ENCODE results near the gene DNLZ. TPM values are rescaled to one million over a fixed set of nuclear protein-coding genes. Genes with fewer than 3 reads are reported as not detected.
A peak's percentile ranks its signal among the peaks of the same experiment; 100 is the strongest.

DNLZ gene
- total RNA-seq, 4 donors from 2014 or later, result 37.9 to 65.1 (median 54.3) TPM

GRCh38 chr9:136366826-136367225, 3.3 kb upstream of the DNLZ start:
- no peak for ATAC-seq
- H3K36me3 ChIP-seq, result no peaks in the 10 kb centered on the region
- H3K27ac ChIP-seq, result no peak overlapping the region
- in situ Hi-C loops (cut with MboI; ENCODE audit: low sequenced_read_pairs in 4 of 4), result no loop called here
- no peak for DNase-seq
- H3K27me3 ChIP-seq, result no peaks in the 10 kb centered on the region
- no peaks in the 10 kb centered on the region for H3K9me3 ChIP-seq
- peaks cover 7 to 9% of the 10 kb centered on the region in 2 donors for H3K4me1 ChIP-seq
- H3K4me3 ChIP-seq, result no peak overlapping the region
- intact Hi-C loops (cut with DNase I; ENCODE audit: low total_unique reads), result no loop called here
- TF ChIP-seq POLR2A (IDR thresholded peaks at IDR 0.05), result no peak
- TF ChIP-seq, protein P1, sequence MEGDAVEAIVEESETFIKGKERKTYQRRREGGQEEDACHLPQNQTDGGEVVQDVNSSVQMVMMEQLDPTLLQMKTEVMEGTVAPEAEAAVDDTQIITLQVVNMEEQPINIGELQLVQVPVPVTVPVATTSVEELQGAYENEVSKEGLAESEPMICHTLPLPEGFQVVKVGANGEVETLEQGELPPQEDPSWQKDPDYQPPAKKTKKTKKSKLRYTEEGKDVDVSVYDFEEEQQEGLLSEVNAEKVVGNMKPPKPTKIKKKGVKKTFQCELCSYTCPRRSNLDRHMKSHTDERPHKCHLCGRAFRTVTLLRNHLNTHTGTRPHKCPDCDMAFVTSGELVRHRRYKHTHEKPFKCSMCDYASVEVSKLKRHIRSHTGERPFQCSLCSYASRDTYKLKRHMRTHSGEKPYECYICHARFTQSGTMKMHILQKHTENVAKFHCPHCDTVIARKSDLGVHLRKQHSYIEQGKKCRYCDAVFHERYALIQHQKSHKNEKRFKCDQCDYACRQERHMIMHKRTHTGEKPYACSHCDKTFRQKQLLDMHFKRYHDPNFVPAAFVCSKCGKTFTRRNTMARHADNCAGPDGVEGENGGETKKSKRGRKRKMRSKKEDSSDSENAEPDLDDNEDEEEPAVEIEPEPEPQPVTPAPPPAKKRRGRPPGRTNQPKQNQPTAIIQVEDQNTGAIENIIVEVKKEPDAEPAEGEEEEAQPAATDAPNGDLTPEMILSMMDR (IDR thresholded peaks at IDR 0.05 in 4 of 5, conservative IDR thresholded peaks at IDR 0.05 in 1 of 5), result no peak

GRCh38 chr9:136365775-136366222, 2.3 kb upstream of the DNLZ start:
- H3K4me3 ChIP-seq, result no peak overlapping the region
- intact Hi-C loops (cut with DNase I; ENCODE audit: low total_unique reads), result no loop called here
- H3K27me3 ChIP-seq, result no peaks in the 10 kb centered on the region
- no peaks in the 10 kb centered on the region for H3K9me3 ChIP-seq
- H3K4me1 ChIP-seq, result peaks cover 7 to 9% of the 10 kb centered on the region in 2 donors
- ATAC-seq (no peak), DNase-seq (no peak)
- TF ChIP-seq, protein P1 (IDR thresholded peaks at IDR 0.05 in 4 of 5, conservative IDR thresholded peaks at IDR 0.05 in 1 of 5), result no peak
- no peaks in the 10 kb centered on the region for H3K36me3 ChIP-seq
- in situ Hi-C loops (cut with MboI; ENCODE audit: low sequenced_read_pairs in 4 of 4), result no loop called here
- H3K27ac ChIP-seq, result no peak overlapping the region

DNA sequence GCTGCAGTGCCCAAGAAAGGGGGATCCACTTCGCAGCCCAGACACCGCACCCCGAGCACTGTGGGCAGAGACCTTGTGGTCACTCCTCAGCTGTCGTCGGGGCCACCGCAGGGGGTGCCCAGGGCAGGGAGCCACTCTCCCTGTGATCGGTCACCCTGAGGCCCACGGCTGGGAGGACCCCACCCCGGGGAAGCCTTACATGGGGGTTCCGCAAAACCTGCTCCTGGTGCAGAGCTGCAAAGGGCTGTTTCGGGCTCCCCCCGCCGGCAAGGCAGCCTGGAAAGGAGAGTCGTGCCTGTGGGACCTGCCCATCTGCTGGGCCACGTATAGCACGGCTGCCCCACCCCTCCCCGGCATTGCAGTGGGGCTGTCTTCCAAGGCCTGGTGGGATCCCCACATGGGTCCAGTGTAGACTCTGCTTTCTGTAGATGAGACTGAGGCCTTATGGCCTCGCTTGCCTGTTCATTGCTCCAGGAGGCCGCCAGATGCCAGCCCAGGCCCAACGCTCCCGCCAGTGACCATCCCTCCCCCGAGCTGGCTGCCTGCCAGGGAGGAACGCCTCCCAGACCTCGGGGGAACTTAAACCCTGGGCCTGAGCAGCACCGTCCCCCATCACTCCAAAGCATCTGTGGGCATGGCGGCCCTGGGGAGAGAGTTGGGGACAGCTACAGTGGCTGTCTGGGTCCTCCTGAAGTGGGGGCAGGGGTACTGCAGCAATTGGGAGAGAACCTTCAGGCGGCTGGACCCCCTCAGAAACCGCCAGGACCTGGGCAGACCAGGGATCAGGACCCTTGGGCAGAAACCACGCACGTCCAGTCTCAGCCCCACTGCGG, 1.6 kb upstream of the DNLZ start:
- TF ChIP-seq POLR2A (IDR thresholded peaks at IDR 0.05), result no peak
- TF ChIP-seq, protein P1 (IDR thresholded peaks at IDR 0.05 in 4 of 5, conservative IDR thresholded peaks at IDR 0.05 in 1 of 5), result no peak
- no peak overlapping the region for H3K4me3 ChIP-seq
- H3K27ac ChIP-seq, result no peak overlapping the region
- in situ Hi-C loops (cut with MboI; ENCODE audit: low sequenced_read_pairs in 4 of 4), result no loop called here
- ATAC-seq (no peak), DNase-seq (no peak)
- no peaks in the 10 kb centered on the region for H3K9me3 ChIP-seq
- H3K36me3 ChIP-seq, result no peaks in the 10 kb centered on the region
- H3K4me1 ChIP-seq, result peaks cover 7 to 9% of the 10 kb centered on the region in 2 donors
- H3K27me3 ChIP-seq, result no peaks in the 10 kb centered on the region
- intact Hi-C loops (cut with DNase I; ENCODE audit: low total_unique reads), result loop anchor here (5.0 kb wide), 1 partner anchor 458 kb away; the partner anchor contains the start of gene CAMSAP1

GRCh38 chr9:136363949-136364748, 605 bp upstream of the DNLZ start:
- H3K9me3 ChIP-seq, result no peaks in the 10 kb centered on the region
- no peaks in the 10 kb centered on the region for H3K36me3 ChIP-seq
- peaks cover 7 to 9% of the 10 kb centered on the region in 2 donors for H3K4me1 ChIP-seq
- no peaks in the 10 kb centered on the region for H3K27me3 ChIP-seq
- peak overlapping the region in 3 of 4 donors; percentile 68 to 86 (median 81) for H3K4me3 ChIP-seq
- DNase-seq (no peak), ATAC-seq (peak; percentile 0 to 1)
- TF ChIP-seq, protein P1 (IDR thresholded peaks at IDR 0.05 in 4 of 5, conservative IDR thresholded peaks at IDR 0.05 in 1 of 5), result peak in 1 of 5 experiments; percentile 7
- TF ChIP-seq POLR2A (IDR thresholded peaks at IDR 0.05), result no peak
- peak overlapping the region in 1 of 4 donors; percentile 94 for H3K27ac ChIP-seq
- in situ Hi-C loops (cut with MboI; ENCODE audit: low sequenced_read_pairs in 4 of 4) (no loop called here), intact Hi-C loops (cut with DNase I; ENCODE audit: low total_unique reads) (loop anchor here (1.0 to 5.0 kb wide), 5 partner anchors 25 to 457 kb away; partner anchors contain the start of genes CAMSAP1, NOTCH1, QSOX2 and SNAPC4)
